ENCODE data around the gene LHFPL6. TPM values are rescaled to one million over a fixed set of nuclear protein-coding genes. Genes with fewer than 3 reads are reported as not detected.

LHFPL6 gene
- total RNA-seq, 1 donor from 2014 or later: 31.4 TPM

DNA sequence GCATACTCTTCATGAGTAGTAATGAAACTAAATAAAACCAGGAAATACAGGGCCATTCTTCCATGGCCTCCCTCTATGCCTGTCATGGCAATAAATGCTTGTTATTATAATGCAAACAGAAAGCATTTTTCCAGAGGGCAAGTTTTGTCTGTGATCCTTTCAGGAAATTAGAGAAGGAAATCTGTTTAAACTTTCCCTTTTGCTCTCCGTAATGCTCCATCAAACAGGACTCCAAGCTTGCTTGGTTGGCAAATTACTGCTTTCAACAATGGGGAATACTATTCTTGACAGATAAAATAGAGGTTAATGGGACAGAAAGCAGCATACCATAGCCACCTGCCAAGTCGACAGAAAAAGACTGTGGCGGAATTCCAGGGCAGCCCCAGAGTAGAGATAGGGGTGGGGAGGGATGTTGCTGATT, 252.5 kb downstream of the LHFPL6 start:
- Histone ChIP-seq H3K4me1 (ENCODE audit: insufficient read depth, low read length) (peaks cover 9% of the 10 kb centered on the region), H3K27me3 (ENCODE audit: insufficient read depth, low read length) (no peaks in the 10 kb centered on the region), H3K4me2 (ENCODE audit: low read length) (no peak overlapping the region), H3K9me3 (ENCODE audit: insufficient read depth, low read depth, low read length) (no peaks in the 10 kb centered on the region), H3K79me2 (ENCODE audit: insufficient read depth, low read length) (peaks cover 7% of the 10 kb centered on the region), H2AFZ (ENCODE audit: low read depth, low read length) (no peak overlapping the region), H3K27ac (ENCODE audit: low read depth, low read length) (no peak overlapping the region), H3K4me3 (ENCODE audit: insufficient read depth, low read depth, low read length) (no peak overlapping the region), H4K20me1 (ENCODE audit: insufficient read depth, low read length) (no peaks in the 10 kb centered on the region), H3K9ac (ENCODE audit: low read length) (no peak overlapping the region), H3K36me3 (ENCODE audit: insufficient read depth, low read length) (no peaks in the 10 kb centered on the region)
- peaks cover 13% of the 10 kb centered on the region for H3K4me1 Mint-ChIP-seq (ENCODE audit: low read depth, unreplicated experiment)
- DNase-seq (ENCODE audit: low read depth): no peak
- no peak overlapping the region for H3K27ac Mint-ChIP-seq (ENCODE audit: unreplicated experiment)
- H3K36me3 Mint-ChIP-seq (ENCODE audit: low read depth, unreplicated experiment): no peaks in the 10 kb centered on the region
- no peak for FAIRE-seq
- no peaks in the 10 kb centered on the region for H3K27me3 Mint-ChIP-seq (ENCODE audit: low read depth, unreplicated experiment)
- TF ChIP-seq EZH2 (IDR thresholded peaks at IDR 0.05; ENCODE audit: insufficient read depth, low read length): no peak
- TF ChIP-seq, protein P1, sequence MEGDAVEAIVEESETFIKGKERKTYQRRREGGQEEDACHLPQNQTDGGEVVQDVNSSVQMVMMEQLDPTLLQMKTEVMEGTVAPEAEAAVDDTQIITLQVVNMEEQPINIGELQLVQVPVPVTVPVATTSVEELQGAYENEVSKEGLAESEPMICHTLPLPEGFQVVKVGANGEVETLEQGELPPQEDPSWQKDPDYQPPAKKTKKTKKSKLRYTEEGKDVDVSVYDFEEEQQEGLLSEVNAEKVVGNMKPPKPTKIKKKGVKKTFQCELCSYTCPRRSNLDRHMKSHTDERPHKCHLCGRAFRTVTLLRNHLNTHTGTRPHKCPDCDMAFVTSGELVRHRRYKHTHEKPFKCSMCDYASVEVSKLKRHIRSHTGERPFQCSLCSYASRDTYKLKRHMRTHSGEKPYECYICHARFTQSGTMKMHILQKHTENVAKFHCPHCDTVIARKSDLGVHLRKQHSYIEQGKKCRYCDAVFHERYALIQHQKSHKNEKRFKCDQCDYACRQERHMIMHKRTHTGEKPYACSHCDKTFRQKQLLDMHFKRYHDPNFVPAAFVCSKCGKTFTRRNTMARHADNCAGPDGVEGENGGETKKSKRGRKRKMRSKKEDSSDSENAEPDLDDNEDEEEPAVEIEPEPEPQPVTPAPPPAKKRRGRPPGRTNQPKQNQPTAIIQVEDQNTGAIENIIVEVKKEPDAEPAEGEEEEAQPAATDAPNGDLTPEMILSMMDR (IDR thresholded peaks at IDR 0.05; ENCODE audit: insufficient read depth, low read depth, low read length): no peak
- H3K9me3 Mint-ChIP-seq (ENCODE audit: unreplicated experiment): peaks cover 7% of the 10 kb centered on the region
- no peak overlapping the region for H3K4me3 Mint-ChIP-seq (ENCODE audit: unreplicated experiment)

DNA sequence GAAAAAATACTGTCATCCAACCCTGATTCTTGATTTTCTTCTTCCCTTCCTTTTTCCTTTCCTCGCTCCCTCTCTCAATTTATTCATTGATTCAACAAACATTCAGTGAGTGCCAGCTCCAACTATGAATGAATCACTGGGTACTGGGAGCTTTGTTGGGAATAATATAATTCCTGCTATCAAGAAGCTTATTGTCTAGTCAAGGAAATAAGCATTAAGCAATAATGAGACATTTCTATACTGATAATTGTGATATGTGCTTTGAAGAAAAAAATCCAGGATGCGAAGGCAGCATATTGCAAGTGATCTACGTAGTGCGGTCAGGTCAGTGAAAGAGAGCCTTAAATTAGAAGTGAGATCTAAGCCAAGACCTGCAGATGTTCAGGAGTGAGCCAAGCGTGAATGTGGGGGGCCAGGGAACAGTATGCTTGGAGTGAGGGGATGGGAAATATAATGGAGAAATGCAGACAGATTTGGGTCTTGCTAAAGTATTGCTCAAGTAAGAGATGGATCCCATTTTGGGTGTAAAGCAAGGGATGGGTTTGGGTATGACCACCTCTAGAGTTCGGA, 253.5 kb downstream of the LHFPL6 start:
- no peak overlapping the region for H3K27ac ChIP-seq (ENCODE audit: low read depth, low read length)
- H3K4me3 ChIP-seq (ENCODE audit: insufficient read depth, low read depth, low read length): no peak overlapping the region
- Mint-ChIP-seq H3K4me3 (ENCODE audit: unreplicated experiment) (no peak overlapping the region), H3K4me1 (ENCODE audit: low read depth, unreplicated experiment) (peaks cover 13% of the 10 kb centered on the region), H3K27me3 (ENCODE audit: low read depth, unreplicated experiment) (no peaks in the 10 kb centered on the region), H3K9me3 (ENCODE audit: unreplicated experiment) (no peaks in the 10 kb centered on the region), H3K27ac (ENCODE audit: unreplicated experiment) (no peak overlapping the region), H3K36me3 (ENCODE audit: low read depth, unreplicated experiment) (no peaks in the 10 kb centered on the region)
- H3K27me3 ChIP-seq (ENCODE audit: insufficient read depth, low read length): no peaks in the 10 kb centered on the region
- H3K36me3 ChIP-seq (ENCODE audit: insufficient read depth, low read length): no peaks in the 10 kb centered on the region
- FAIRE-seq (no peak), DNase-seq (ENCODE audit: low read depth) (no peak)
- no peak overlapping the region for H3K4me2 ChIP-seq (ENCODE audit: low read length)
- no peaks in the 10 kb centered on the region for H4K20me1 ChIP-seq (ENCODE audit: insufficient read depth, low read length)
- H2AFZ ChIP-seq (ENCODE audit: low read depth, low read length): no peak overlapping the region
- no peaks in the 10 kb centered on the region for H3K9me3 ChIP-seq (ENCODE audit: insufficient read depth, low read depth, low read length)
- H3K9ac ChIP-seq (ENCODE audit: low read length): no peak overlapping the region
- TF ChIP-seq, protein P1 (IDR thresholded peaks at IDR 0.05; ENCODE audit: insufficient read depth, low read depth, low read length): no peak
- no peak for TF ChIP-seq EZH2 (IDR thresholded peaks at IDR 0.05; ENCODE audit: insufficient read depth, low read length)
- H3K79me2 ChIP-seq (ENCODE audit: insufficient read depth, low read length): no peaks in the 10 kb centered on the region
- H3K4me1 ChIP-seq (ENCODE audit: insufficient read depth, low read length): peaks cover 9% of the 10 kb centered on the region

All from astrocyte (in vitro differentiated cells and primary cell).